ENCODE data around the gene WBP11. TPM values are rescaled to one million over a fixed set of nuclear protein-coding genes. Genes with fewer than 3 reads are reported as not detected.

The WBP11 gene
- 56.2 TPM for polyA plus RNA-seq (2012; ENCODE audit: missing spikeins)

- FAIRE-seq (peak; percentile 96), DNase-seq (ENCODE audit: insufficient read length) (peak; percentile 63)
- TF ChIP-seq TAF1 (IDR thresholded peaks at IDR 0.05; ENCODE audit: borderline replicate concordance, low read depth, low read length) (0 out of 2 replicates have a peak, but pooled peaks have one; percentile 63), POLR2A (IDR thresholded peaks at IDR 0.05; ENCODE audit: low read depth, low read length) (peak; percentile 84), POLR2AphosphoS5 (IDR thresholded peaks at IDR 0.05; ENCODE audit: low read depth, low read length) (peak; percentile 65; the same call in 1 of the 2 replicates)
Measured at GRCh38 chr12:14803011-14803829, at the start of gene WBP11, which contains the start of gene C12orf60. Gene WBP11, minus strand, starts transcription at chr12:14803478. Its CDS starts 2,095 bp downstream, at chr12:14801383. Gene C12orf60, plus strand, starts transcription at chr12:14803670. Its CDS starts 19,266 bp downstream, at chr12:14822936.

DNA sequence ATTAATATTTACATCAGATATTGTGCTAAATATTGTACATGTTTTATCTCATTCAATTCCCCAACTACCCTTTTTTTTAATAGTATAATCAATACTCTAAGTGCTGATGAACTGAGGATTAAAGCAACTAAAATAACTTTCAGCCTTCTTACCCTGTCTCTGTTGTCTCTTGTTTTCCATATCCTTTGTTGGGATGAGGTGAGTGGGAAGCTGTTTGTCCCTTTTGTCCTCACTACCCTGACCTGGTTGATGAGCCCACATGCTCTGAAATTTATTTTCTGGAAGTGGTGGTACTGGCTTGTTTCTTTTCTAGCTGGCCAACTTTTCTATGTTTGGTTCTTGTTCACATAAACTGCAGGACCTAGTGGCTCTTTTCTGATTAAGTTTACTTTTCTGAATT lies 49.6 kb upstream of the WBP11 start:
- no peak for DNase-seq (ENCODE audit: insufficient read length)
- no peak for FAIRE-seq
- no peak for TF ChIP-seq POLR2A (IDR thresholded peaks at IDR 0.05; ENCODE audit: low read depth, low read length)
- no peak for TF ChIP-seq TAF1 (IDR thresholded peaks at IDR 0.05; ENCODE audit: borderline replicate concordance, low read depth, low read length)
- TF ChIP-seq POLR2AphosphoS5 (IDR thresholded peaks at IDR 0.05; ENCODE audit: low read depth, low read length): no peak

DNA sequence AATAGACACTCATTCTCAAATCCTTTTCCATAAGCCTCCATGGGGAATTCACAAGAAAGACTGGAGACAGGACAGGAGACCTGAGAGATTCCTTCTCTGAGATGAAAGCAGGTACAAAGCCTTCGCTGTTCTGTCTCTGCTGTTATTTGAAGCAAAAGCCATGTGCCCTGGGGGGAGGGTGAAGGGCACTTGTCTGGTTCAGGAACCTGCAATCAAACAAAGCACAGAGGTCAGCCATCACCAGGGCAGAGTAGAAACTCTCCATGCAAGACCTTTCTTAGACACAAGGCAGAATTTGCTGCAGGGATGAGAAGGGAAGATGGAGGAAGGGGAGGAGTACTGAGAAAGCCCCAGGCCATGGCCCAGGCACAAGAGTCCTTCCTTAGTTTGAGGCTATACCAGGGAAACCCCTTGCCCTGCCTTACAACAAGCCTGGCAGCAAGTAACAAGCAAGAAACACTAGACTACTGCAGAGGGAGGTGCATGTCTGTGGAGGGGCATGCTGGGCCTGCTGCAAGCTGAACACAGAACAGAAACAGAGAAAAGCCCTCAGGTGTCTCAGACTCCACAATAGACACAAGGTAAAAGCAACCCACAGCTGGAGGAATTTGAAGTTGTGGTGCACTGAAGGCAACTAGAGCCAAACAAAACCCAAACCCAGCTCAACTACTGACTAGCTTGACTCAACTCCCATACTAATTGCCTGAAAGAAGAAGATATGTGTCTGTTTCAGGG lies 47.8 kb upstream of the WBP11 start:
- FAIRE-seq: no peak
- no peak for DNase-seq (ENCODE audit: insufficient read length)
- no peak for TF ChIP-seq POLR2AphosphoS5 (IDR thresholded peaks at IDR 0.05; ENCODE audit: low read depth, low read length)
- TF ChIP-seq POLR2A (IDR thresholded peaks at IDR 0.05; ENCODE audit: low read depth, low read length): no peak
- TF ChIP-seq TAF1 (IDR thresholded peaks at IDR 0.05; ENCODE audit: borderline replicate concordance, low read depth, low read length): no peak

DNA sequence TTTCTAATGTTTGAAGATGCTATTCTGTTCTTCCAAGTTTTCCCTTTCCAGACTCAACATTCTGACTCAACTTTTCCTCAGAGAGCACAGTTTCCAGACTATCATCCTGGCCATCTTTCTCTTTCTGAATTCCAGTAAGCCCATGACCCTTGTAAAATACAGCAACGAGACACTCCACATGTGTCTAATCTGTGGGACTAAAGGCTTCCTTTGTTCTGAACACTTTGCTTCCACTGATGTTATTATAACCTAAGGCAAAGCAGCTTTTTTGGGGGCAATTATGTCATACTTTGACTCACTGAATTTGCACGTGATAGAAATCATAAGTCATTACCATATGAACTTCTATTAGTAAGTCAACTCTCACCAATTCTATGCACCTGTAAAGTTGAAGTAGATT lies 46.4 kb upstream of the WBP11 start:
- no peak for DNase-seq (ENCODE audit: insufficient read length)
- no peak for TF ChIP-seq POLR2AphosphoS5 (IDR thresholded peaks at IDR 0.05; ENCODE audit: low read depth, low read length)
- TF ChIP-seq TAF1 (IDR thresholded peaks at IDR 0.05; ENCODE audit: borderline replicate concordance, low read depth, low read length): no peak
- TF ChIP-seq POLR2A (IDR thresholded peaks at IDR 0.05; ENCODE audit: low read depth, low read length): no peak
- FAIRE-seq: no peak

GRCh38 chr12:14846876-14847580 lies 43.8 kb upstream of the WBP11 start:
- TF ChIP-seq POLR2AphosphoS5 (IDR thresholded peaks at IDR 0.05; ENCODE audit: low read depth, low read length) (no peak), POLR2A (IDR thresholded peaks at IDR 0.05; ENCODE audit: low read depth, low read length) (no peak), TAF1 (IDR thresholded peaks at IDR 0.05; ENCODE audit: borderline replicate concordance, low read depth, low read length) (no peak)
- FAIRE-seq: no peak
- no peak for DNase-seq (ENCODE audit: insufficient read length)

- DNase-seq (ENCODE audit: insufficient read length): no peak
- FAIRE-seq: no peak
- TF ChIP-seq POLR2AphosphoS5 (IDR thresholded peaks at IDR 0.05; ENCODE audit: low read depth, low read length): no peak
- TF ChIP-seq POLR2A (IDR thresholded peaks at IDR 0.05; ENCODE audit: low read depth, low read length): no peak
- no peak for TF ChIP-seq TAF1 (IDR thresholded peaks at IDR 0.05; ENCODE audit: borderline replicate concordance, low read depth, low read length)
Measured at GRCh38 chr12:14846042-14846587, 42.8 kb upstream of the WBP11 start.

- DNase-seq (ENCODE audit: insufficient read length): peak; percentile 14
- TF ChIP-seq POLR2AphosphoS5 (IDR thresholded peaks at IDR 0.05; ENCODE audit: low read depth, low read length) (no peak), POLR2A (IDR thresholded peaks at IDR 0.05; ENCODE audit: low read depth, low read length) (no peak), TAF1 (IDR thresholded peaks at IDR 0.05; ENCODE audit: borderline replicate concordance, low read depth, low read length) (no peak)
- peak; percentile 79 for FAIRE-seq
Measured at GRCh38 chr12:14845350-14845750, 42.1 kb upstream of the WBP11 start.

- no peak for FAIRE-seq
- TF ChIP-seq POLR2A (IDR thresholded peaks at IDR 0.05; ENCODE audit: low read depth, low read length): no peak
- no peak for TF ChIP-seq TAF1 (IDR thresholded peaks at IDR 0.05; ENCODE audit: borderline replicate concordance, low read depth, low read length)
- TF ChIP-seq POLR2AphosphoS5 (IDR thresholded peaks at IDR 0.05; ENCODE audit: low read depth, low read length): no peak
- DNase-seq (ENCODE audit: insufficient read length): no peak
Measured at GRCh38 chr12:14844401-14844800, 41.1 kb upstream of the WBP11 start.

GRCh38 chr12:14843425-14843887 lies 40.2 kb upstream of the WBP11 start, which contains the start of gene ART4:
Gene ART4, minus strand, starts transcription at chr12:14843526. Its CDS starts 413 bp downstream, at chr12:14843113.
- DNase-seq (ENCODE audit: insufficient read length) (no peak), FAIRE-seq (no peak)
- TF ChIP-seq POLR2A (IDR thresholded peaks at IDR 0.05; ENCODE audit: low read depth, low read length): no peak
- no peak for TF ChIP-seq POLR2AphosphoS5 (IDR thresholded peaks at IDR 0.05; ENCODE audit: low read depth, low read length)
- TF ChIP-seq TAF1 (IDR thresholded peaks at IDR 0.05; ENCODE audit: borderline replicate concordance, low read depth, low read length): no peak

- TF ChIP-seq POLR2A (IDR thresholded peaks at IDR 0.05; ENCODE audit: low read depth, low read length): no peak
- TF ChIP-seq TAF1 (IDR thresholded peaks at IDR 0.05; ENCODE audit: borderline replicate concordance, low read depth, low read length): no peak
- TF ChIP-seq POLR2AphosphoS5 (IDR thresholded peaks at IDR 0.05; ENCODE audit: low read depth, low read length): no peak
- DNase-seq (ENCODE audit: insufficient read length): no peak
- no peak for FAIRE-seq
Measured at GRCh38 chr12:14842315-14842714, 39.0 kb upstream of the WBP11 start.

Data from GM12892 (cell line).